ENCODE results near the gene HERC2.

DNA sequence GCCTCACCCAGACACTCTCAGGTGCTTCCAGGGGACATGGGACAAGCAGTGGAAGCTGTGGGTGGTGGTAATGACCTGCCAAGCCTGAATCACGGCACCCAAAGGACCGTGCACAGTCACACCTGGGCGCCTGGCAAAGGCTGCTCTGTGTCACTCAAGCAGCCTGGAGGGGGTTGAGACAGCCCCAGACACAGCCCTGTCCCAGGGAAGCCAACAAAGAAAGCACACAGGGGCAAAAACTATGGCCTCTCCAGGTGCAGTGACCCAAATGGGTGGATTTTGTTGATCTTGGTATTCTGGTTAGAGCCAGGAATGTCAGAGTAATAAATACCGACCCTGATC is 207.9 kb downstream of the HERC2 start:
- TF ChIP-seq POLR2AphosphoS5 (IDR thresholded peaks at IDR 0.05; ENCODE audit: low read depth, low read length) (no peak), TAF1 (IDR thresholded peaks at IDR 0.05; ENCODE audit: borderline replicate concordance, insufficient read depth, low read length) (no peak), SIN3A (IDR thresholded peaks at IDR 0.05; ENCODE audit: borderline replicate concordance, insufficient read depth, low read length) (no peak), FOXP2 (optimal IDR thresholded peaks at IDR 0.05; ENCODE audit: borderline replicate concordance, extremely low read depth, extremely low read length, insufficient read depth) (no peak)
- TF ChIP-seq, protein P1, sequence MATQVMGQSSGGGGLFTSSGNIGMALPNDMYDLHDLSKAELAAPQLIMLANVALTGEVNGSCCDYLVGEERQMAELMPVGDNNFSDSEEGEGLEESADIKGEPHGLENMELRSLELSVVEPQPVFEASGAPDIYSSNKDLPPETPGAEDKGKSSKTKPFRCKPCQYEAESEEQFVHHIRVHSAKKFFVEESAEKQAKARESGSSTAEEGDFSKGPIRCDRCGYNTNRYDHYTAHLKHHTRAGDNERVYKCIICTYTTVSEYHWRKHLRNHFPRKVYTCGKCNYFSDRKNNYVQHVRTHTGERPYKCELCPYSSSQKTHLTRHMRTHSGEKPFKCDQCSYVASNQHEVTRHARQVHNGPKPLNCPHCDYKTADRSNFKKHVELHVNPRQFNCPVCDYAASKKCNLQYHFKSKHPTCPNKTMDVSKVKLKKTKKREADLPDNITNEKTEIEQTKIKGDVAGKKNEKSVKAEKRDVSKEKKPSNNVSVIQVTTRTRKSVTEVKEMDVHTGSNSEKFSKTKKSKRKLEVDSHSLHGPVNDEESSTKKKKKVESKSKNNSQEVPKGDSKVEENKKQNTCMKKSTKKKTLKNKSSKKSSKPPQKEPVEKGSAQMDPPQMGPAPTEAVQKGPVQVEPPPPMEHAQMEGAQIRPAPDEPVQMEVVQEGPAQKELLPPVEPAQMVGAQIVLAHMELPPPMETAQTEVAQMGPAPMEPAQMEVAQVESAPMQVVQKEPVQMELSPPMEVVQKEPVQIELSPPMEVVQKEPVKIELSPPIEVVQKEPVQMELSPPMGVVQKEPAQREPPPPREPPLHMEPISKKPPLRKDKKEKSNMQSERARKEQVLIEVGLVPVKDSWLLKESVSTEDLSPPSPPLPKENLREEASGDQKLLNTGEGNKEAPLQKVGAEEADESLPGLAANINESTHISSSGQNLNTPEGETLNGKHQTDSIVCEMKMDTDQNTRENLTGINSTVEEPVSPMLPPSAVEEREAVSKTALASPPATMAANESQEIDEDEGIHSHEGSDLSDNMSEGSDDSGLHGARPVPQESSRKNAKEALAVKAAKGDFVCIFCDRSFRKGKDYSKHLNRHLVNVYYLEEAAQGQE (IDR thresholded peaks at IDR 0.05; ENCODE audit: insufficient read depth in 1 of 2, low read depth in 2 of 2, low read length in 2 of 2), result no peak

Measured in PFSK-1 (cell line).